ENCODE results near the gene JADE2.
A peak's percentile ranks its signal among the peaks of the same experiment; 100 is the strongest.

The JADE2 gene

GRCh38 chr5:134547066-134547465 lies 21.6 kb downstream of the JADE2 start:
- no peak for ATAC-seq

GRCh38 chr5:134547579-134547978 lies 22.1 kb downstream of the JADE2 start:
- no peak for TF ChIP-seq CSDC2 (CRISPR knock-in tag; IDR thresholded peaks at IDR 0.05)
- no peak for TF ChIP-seq SNAI2 (CRISPR knock-in tag; IDR thresholded peaks at IDR 0.05)
- no peak for TF ChIP-seq ZNF8 (CRISPR knock-in tag; IDR thresholded peaks at IDR 0.05)
- TF ChIP-seq CREB5 (CRISPR knock-in tag; IDR thresholded peaks at IDR 0.05; ENCODE audit: low read depth), result no peak
- no peak for TF ChIP-seq GLIS3 (CRISPR knock-in tag; IDR thresholded peaks at IDR 0.05)
- TF ChIP-seq ZNF70 (CRISPR knock-in tag; IDR thresholded peaks at IDR 0.05), result no peak
- no peak for TF ChIP-seq ZFP30 (CRISPR knock-in tag; IDR thresholded peaks at IDR 0.05)
- no peak for TF ChIP-seq CSRNP3 (CRISPR knock-in tag; IDR thresholded peaks at IDR 0.05)
- no peak for TF ChIP-seq ISL1 (CRISPR knock-in tag; IDR thresholded peaks at IDR 0.05)
- TF ChIP-seq PPARA (CRISPR knock-in tag; IDR thresholded peaks at IDR 0.05; ENCODE audit: borderline replicate concordance), result no peak
- TF ChIP-seq POU6F1 (CRISPR knock-in tag; IDR thresholded peaks at IDR 0.05; ENCODE audit: borderline replicate concordance, low read depth), result no peak
- TF ChIP-seq TSHZ2 (CRISPR knock-in tag; IDR thresholded peaks at IDR 0.05), result no peak
- TF ChIP-seq TCF4 (CRISPR knock-in tag; IDR thresholded peaks at IDR 0.05; ENCODE audit: borderline replicate concordance), result no peak
- no peak for TF ChIP-seq RARB (CRISPR knock-in tag; IDR thresholded peaks at IDR 0.05)
- TF ChIP-seq ZFP3 (CRISPR knock-in tag; IDR thresholded peaks at IDR 0.05), result no peak
- TF ChIP-seq ZC3H10 (CRISPR knock-in tag; IDR thresholded peaks at IDR 0.05), result no peak
- TF ChIP-seq OSR1 (CRISPR knock-in tag; IDR thresholded peaks at IDR 0.05), result no peak
- ATAC-seq, result peak; percentile 69

More at GRCh38 chr5:134547066-134547465, 21.6 kb downstream of the JADE2 start:
- TF ChIP-seq ISL1 (CRISPR knock-in tag; IDR thresholded peaks at IDR 0.05), result no peak
- no peak for TF ChIP-seq ZNF8 (CRISPR knock-in tag; IDR thresholded peaks at IDR 0.05)
- TF ChIP-seq TSHZ2 (CRISPR knock-in tag; IDR thresholded peaks at IDR 0.05), result no peak
- no peak for TF ChIP-seq GLIS3 (CRISPR knock-in tag; IDR thresholded peaks at IDR 0.05)
- no peak for TF ChIP-seq ZNF70 (CRISPR knock-in tag; IDR thresholded peaks at IDR 0.05)
- TF ChIP-seq OSR1 (CRISPR knock-in tag; IDR thresholded peaks at IDR 0.05), result no peak
- no peak for TF ChIP-seq ZFP30 (CRISPR knock-in tag; IDR thresholded peaks at IDR 0.05)
- TF ChIP-seq ZFP3 (CRISPR knock-in tag; IDR thresholded peaks at IDR 0.05), result no peak
- no peak for TF ChIP-seq ZC3H10 (CRISPR knock-in tag; IDR thresholded peaks at IDR 0.05)
- TF ChIP-seq TCF4 (CRISPR knock-in tag; IDR thresholded peaks at IDR 0.05; ENCODE audit: borderline replicate concordance), result no peak
- no peak for TF ChIP-seq ZNF565 (CRISPR knock-in tag; conservative IDR thresholded peaks at IDR 0.05; ENCODE audit: low read depth)
- no peak for TF ChIP-seq PATZ1 (CRISPR knock-in tag; IDR thresholded peaks at IDR 0.05; ENCODE audit: borderline replicate concordance)
- no peak for TF ChIP-seq BACH2 (CRISPR knock-in tag; IDR thresholded peaks at IDR 0.05; ENCODE audit: borderline replicate concordance)
- no peak for TF ChIP-seq ARNTL (CRISPR knock-in tag; IDR thresholded peaks at IDR 0.05; ENCODE audit: borderline replicate concordance, low read depth)
- TF ChIP-seq PPARA (CRISPR knock-in tag; IDR thresholded peaks at IDR 0.05; ENCODE audit: borderline replicate concordance), result no peak
- no peak for TF ChIP-seq ESRRG (CRISPR knock-in tag; IDR thresholded peaks at IDR 0.05)
- no peak for TF ChIP-seq SNAI2 (CRISPR knock-in tag; IDR thresholded peaks at IDR 0.05)
- TF ChIP-seq CSDC2 (CRISPR knock-in tag; IDR thresholded peaks at IDR 0.05), result no peak
- no peak for TF ChIP-seq RARB (CRISPR knock-in tag; IDR thresholded peaks at IDR 0.05)

Data from SK-N-SH treated with all-trans-retinoic acid at 6 μM for 48 hours (cell line).